ENCODE data around the gene TRPV3. TPM values are rescaled to one million over a fixed set of nuclear protein-coding genes. Genes with fewer than 3 reads are reported as not detected.
"Not testable (repeated sequence)": the region's sequence is repeated elsewhere in the genome, so short reads cannot be mapped to it uniquely, and the experiment has no call there.

The TRPV3 gene
- total RNA-seq, 1 experiment from 2014 or later: 0.31 TPM

GRCh38 chr17:3582915-3583314 is 25.3 kb upstream of the TRPV3 start:
- no peaks in the 10 kb centered on the region for H3K4me1 ChIP-seq (ENCODE audit: control insufficient read depth, insufficient read depth, low read length)
- in situ Hi-C loops (cut with HindIII; ENCODE audit: low pct_unique_long_range_greater_than_20kb, low sequenced_read_pairs) (no loop called here), intact Hi-C loops (cut with micrococcal nuclease; ENCODE audit: unreplicated experiment) (no loop called here)
- ATAC-seq (no peak), DNase-seq (ENCODE audit: low read depth, low spot score) (no peak)
- H3K27ac ChIP-seq (ENCODE audit: low read length): no peak overlapping the region
- TF ChIP-seq SIN3A (IDR thresholded peaks at IDR 0.05; ENCODE audit: borderline replicate concordance, insufficient read depth, low read depth, low read length): no peak
- no peak for TF ChIP-seq TCF7L2 (IDR thresholded peaks at IDR 0.05; ENCODE audit: low read depth, low read length)
- TF ChIP-seq POLR2AphosphoS5 (IDR thresholded peaks at IDR 0.05; ENCODE audit: low read depth, low read length): no peak
- TF ChIP-seq CTCF (IDR thresholded peaks at IDR 0.05): no peak
- no peak for TF ChIP-seq REST (IDR thresholded peaks at IDR 0.05; ENCODE audit: insufficient read depth in 1 of 2, low read depth in 2 of 2, low read length in 1 of 2)
- BruUV-seq (replicated peaks): no TSS peak
- no peaks in the 10 kb centered on the region for H3K27me3 ChIP-seq (ENCODE audit: control insufficient read depth, insufficient read depth, low read length)
- ChIA-PET CTCF (no interaction called here), POLR2A (no interaction called here)
- no peak overlapping the region for H3K4me3 ChIP-seq (ENCODE audit: low read depth in 2 of 2, low read length in 2 of 2)
- no peaks in the 10 kb centered on the region; the same call in 1 of the 2 replicates for H3K36me3 ChIP-seq (ENCODE audit: control insufficient read depth, insufficient read depth, low read length)
- H3K9me3 ChIP-seq (ENCODE audit: control insufficient read depth, insufficient read depth, low read depth, low read length): no peaks in the 10 kb centered on the region

GRCh38 chr17:3578667-3579066 is 21.1 kb upstream of the TRPV3 start:
- H3K4me3 ChIP-seq (ENCODE audit: low read depth in 2 of 2, low read length in 2 of 2); H3K9me3 ChIP-seq (ENCODE audit: control insufficient read depth, insufficient read depth, low read depth, low read length); CTCF ChIA-PET; intact Hi-C loops (cut with micrococcal nuclease; ENCODE audit: unreplicated experiment); DNase-seq (ENCODE audit: low read depth, low spot score); ATAC-seq; H3K27ac ChIP-seq (ENCODE audit: low read length); H3K27me3 ChIP-seq (ENCODE audit: control insufficient read depth, insufficient read depth, low read length); H3K36me3 ChIP-seq (ENCODE audit: control insufficient read depth, insufficient read depth, low read length); POLR2A ChIA-PET; in situ Hi-C loops (cut with HindIII; ENCODE audit: low pct_unique_long_range_greater_than_20kb, low sequenced_read_pairs); H3K4me1 ChIP-seq (ENCODE audit: control insufficient read depth, insufficient read depth, low read length): not testable (repeated sequence)
- BruUV-seq (replicated peaks): TSS peak; percentile 63

GRCh38 chr17:3576970-3577369 is 19.4 kb upstream of the TRPV3 start:
- no TSS peak for BruUV-seq (replicated peaks)
- no peaks in the 10 kb centered on the region for H3K4me1 ChIP-seq (ENCODE audit: control insufficient read depth, insufficient read depth, low read length)
- H3K27ac ChIP-seq (ENCODE audit: low read length): no peak overlapping the region
- ATAC-seq: no peak
- TF ChIP-seq REST (IDR thresholded peaks at IDR 0.05; ENCODE audit: insufficient read depth in 1 of 2, low read depth in 2 of 2, low read length in 1 of 2) (no peak), POLR2AphosphoS5 (IDR thresholded peaks at IDR 0.05; ENCODE audit: low read depth, low read length) (no peak), CTCF (IDR thresholded peaks at IDR 0.05) (no peak), TCF7L2 (IDR thresholded peaks at IDR 0.05; ENCODE audit: low read depth, low read length) (no peak), SIN3A (IDR thresholded peaks at IDR 0.05; ENCODE audit: borderline replicate concordance, insufficient read depth, low read depth, low read length) (no peak)
- H3K27me3 ChIP-seq (ENCODE audit: control insufficient read depth, insufficient read depth, low read length): no peaks in the 10 kb centered on the region
- no peaks in the 10 kb centered on the region for H3K9me3 ChIP-seq (ENCODE audit: control insufficient read depth, insufficient read depth, low read depth, low read length)
- intact Hi-C loops (cut with micrococcal nuclease; ENCODE audit: unreplicated experiment) (no loop called here), in situ Hi-C loops (cut with HindIII; ENCODE audit: low pct_unique_long_range_greater_than_20kb, low sequenced_read_pairs) (no loop called here)
- H3K36me3 ChIP-seq (ENCODE audit: control insufficient read depth, insufficient read depth, low read length): no peaks in the 10 kb centered on the region
- ChIA-PET CTCF (no interaction called here), POLR2A (interaction anchor here (0.6 kb wide), 1 partner anchor 166 kb away, joined by 3 read pairs; the partner anchor contains the start of gene OR3A3)
- H3K4me3 ChIP-seq (ENCODE audit: low read depth in 2 of 2, low read length in 2 of 2): no peak overlapping the region
- no peak for DNase-seq (ENCODE audit: low read depth, low spot score)

Data from Panc1 (cell line).